Skeletal muscle satellite cell (primary cell): ENCODE data around the gene POLR1D. TPM values are rescaled to one million over a fixed set of nuclear protein-coding genes. Genes with fewer than 3 reads are reported as not detected.

ENCODE experiments used
- H3K27me3 ChIP-seq: 2 replicates; pipeline ENCODE4 v1.7.0; 2013; ENCODE audit warnings: low read length; ENCODE audit not compliant: control insufficient read depth, insufficient read depth
- H3K36me3 ChIP-seq: 2 replicates; pipeline ENCODE4 v1.7.0; 2013; ENCODE audit warnings: mild to moderate bottlenecking, control low read depth, low read length; ENCODE audit not compliant: insufficient read depth
- H3K4me1 ChIP-seq: 2 replicates; pipeline ENCODE4 v1.7.0; 2013; ENCODE audit warnings: low read length; ENCODE audit not compliant: control insufficient read depth, insufficient read depth
- H3K4me2 ChIP-seq: 2 replicates; pipeline ENCODE4 v1.7.0; 2013; ENCODE audit warnings: mild to moderate bottlenecking, low read length
- H3K4me3 ChIP-seq: 2 replicates; pipeline ENCODE4 v1.7.0; 2013; ENCODE audit warnings: low read length
- H3K9ac ChIP-seq: 2 replicates; pipeline ENCODE4 v1.7.0; 2013; ENCODE audit warnings: mild to moderate bottlenecking, low read depth, low read length, moderate library complexity
- H3K9me3 ChIP-seq: replicated peaks from 2 replicates; pipeline ENCODE4 v1.7.0; 2013; ENCODE audit warnings: mild to moderate bottlenecking, control low read depth, low read length
- total RNA-seq: library from RNA; depleted of rRNA; stranded (reverse); fragments of >200 nt; gene quantifications from 2 replicates; pipeline ENCODE4 v1.2.3, GENCODE V29; 2012; rRNA removed

POLR1D gene
- 90.0 and 90.9 TPM in 2 replicates for total RNA-seq

DNA sequence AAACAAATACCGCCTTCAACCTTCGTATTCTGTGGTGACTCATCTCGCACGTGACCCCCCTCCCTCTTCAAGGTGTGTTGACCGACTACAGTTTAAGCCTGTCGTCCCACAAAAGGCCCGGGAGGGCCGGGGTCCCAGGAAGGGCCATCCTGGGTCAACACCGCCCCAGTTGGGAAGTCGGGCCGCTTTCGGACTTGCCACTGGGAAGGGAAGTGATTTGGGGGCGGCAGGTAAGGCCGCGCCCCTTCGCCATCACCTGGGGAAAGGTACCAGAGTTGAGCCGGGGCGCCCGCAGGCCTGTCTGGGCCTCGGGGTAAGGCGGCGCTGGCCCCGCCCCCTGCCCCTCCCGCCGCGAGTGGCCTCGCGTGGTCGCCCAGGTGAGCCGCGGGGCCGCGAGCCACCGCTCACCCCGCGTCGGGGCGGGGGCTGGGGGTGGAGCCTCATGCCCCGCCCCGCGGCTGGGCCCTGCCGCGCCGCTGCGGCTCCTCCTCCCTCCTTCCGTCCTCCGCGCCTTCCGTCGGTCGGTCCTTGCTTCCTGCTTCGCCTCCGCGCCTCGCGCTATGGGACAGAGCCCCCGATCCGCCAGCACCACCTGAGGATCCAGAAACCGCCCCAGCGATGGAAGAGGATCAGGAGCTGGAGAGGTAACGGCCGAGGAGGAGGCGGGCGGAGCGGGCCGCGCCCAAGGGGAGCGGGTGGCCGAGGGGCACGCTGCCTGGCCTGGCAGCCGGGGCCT lies at the start of gene POLR1D:
Gene POLR1D (plus strand): TSS at position 527 of the 736 bp plus-strand sequence. CDS start 92 bp downstream, at position 619.
- H3K9me3 ChIP-seq, result no peaks in the 10 kb centered on the region
- peak within 1 kb of the TSS; percentile 98 for H3K4me2 ChIP-seq
- H3K9ac ChIP-seq, result peak within 1 kb of the TSS; percentile 94
- H3K4me1 ChIP-seq, result peaks cover 22% of the 10 kb centered on the region
- no peaks in the 10 kb centered on the region for H3K27me3 ChIP-seq
- H3K36me3 ChIP-seq, result peaks cover 18% of the 10 kb centered on the region
- H3K4me3 ChIP-seq, result peak within 1 kb of the TSS; percentile 97

DNA sequence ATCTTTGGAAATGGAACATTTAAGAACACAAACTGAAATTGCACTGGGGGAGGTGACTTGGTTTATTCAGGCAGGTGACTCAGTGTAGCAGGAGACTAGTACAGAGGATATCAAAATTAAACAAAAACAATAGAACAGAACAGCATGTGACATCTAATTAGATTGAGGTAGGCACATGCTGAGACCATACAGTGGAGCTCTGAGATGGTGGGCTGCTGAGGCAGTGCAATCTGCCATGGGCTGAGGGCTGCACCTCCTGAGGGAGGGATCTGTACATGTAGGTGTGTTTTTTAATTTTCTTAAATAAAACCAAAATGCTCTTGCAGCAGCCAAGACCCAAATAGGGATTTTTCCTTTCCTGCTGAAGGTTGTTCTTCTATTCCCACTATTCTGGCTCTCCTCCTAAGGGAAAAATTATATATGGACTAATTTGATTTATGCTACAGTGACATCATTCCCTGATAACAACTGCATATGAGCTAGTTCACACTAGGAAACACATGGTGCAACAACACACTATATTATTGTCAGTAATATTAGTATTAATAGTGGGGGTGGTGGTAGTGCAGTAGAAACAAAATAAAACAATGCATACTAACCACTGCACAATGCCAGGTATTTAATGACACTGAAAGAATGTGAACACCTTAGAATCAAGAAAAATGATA lies 49.3 kb upstream of the POLR1D start:
- H3K9me3 ChIP-seq, result no peaks in the 10 kb centered on the region
- H3K27me3 ChIP-seq, result no peaks in the 10 kb centered on the region
- H3K9ac ChIP-seq, result no peak overlapping the region
- H3K36me3 ChIP-seq, result peaks cover 6% of the 10 kb centered on the region
- peaks cover 23% of the 10 kb centered on the region for H3K4me1 ChIP-seq
- peak overlapping the region; percentile 22 for H3K4me2 ChIP-seq
- H3K4me3 ChIP-seq, result no peak overlapping the region

DNA sequence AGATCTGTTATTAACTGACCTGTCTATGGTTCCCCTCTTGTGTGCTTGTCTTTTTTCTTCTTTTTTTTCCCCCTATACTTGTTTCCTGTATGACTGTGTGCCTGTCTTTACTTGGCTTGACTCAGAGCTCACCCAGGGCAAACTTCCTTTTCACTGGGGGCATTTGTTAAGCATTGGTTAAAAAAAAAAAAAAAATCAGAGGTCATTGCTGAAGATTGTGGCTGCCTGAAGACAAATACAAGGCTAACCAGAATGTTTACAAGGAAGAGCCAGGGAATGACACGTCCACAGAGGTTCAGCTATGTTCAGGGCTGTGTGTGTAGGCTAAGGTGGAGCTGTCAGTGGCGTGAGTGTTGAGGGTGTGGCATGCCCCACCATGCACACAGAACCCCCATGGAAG lies 48.4 kb upstream of the POLR1D start:
- Histone ChIP-seq H3K9ac (no peak overlapping the region), H3K4me1 (peaks cover 24% of the 10 kb centered on the region), H3K27me3 (no peaks in the 10 kb centered on the region), H3K9me3 (no peaks in the 10 kb centered on the region), H3K4me2 (peak overlapping the region; percentile 42), H3K36me3 (peaks cover 2% of the 10 kb centered on the region), H3K4me3 (no peak overlapping the region)

GRCh38 chr13:27574661-27575060 lies 47.0 kb upstream of the POLR1D start:
- H3K4me1 ChIP-seq, result peaks cover 36% of the 10 kb centered on the region
- H3K9ac ChIP-seq, result no peak overlapping the region
- H3K4me3 ChIP-seq, result no peak overlapping the region
- H3K36me3 ChIP-seq, result no peaks in the 10 kb centered on the region
- no peaks in the 10 kb centered on the region for H3K27me3 ChIP-seq
- no peak overlapping the region for H3K4me2 ChIP-seq
- no peaks in the 10 kb centered on the region for H3K9me3 ChIP-seq

DNA sequence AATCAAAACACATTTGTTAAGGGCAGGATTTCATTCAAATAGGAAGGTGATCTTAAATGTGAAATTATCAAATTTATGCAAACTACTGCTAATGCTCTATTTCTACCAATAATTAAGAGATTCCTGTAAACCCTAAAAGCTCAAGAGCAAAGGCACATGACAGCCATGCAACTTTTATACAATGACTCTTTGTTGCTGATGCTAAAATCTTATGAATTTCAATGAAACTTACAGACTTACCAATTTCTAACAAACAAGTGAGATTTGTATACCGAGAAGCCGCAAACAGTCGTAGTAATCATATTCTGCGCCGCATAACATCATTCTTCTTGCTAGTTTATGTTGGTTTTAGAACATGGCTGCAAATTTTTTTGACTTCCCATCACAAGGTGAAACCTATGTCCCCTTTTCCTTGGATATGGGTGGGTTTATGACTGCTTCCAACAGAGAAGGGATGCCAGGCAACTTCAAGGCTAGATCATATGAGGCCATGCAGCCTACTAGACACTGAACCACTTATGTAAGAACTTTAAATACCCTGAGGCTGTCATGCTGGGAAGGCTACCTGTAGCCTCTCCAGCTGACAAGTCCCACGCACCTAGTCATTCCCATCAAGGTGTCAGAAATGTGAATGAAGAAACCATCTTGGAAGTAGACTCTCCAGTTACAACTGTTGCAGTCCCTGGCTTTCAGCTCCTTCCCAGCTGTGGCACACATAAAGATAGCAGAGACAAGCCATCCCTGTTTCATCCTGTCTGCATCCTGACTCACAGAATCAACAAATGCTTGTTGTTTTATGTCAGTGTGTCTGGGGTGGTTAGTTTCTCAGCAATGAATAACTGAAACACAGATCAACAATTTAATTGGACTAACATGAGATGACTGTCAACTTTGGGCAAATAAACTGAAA lies 43.3 kb upstream of the POLR1D start:
- peaks cover 18% of the 10 kb centered on the region for H3K4me1 ChIP-seq
- no peak overlapping the region for H3K4me3 ChIP-seq
- no peaks in the 10 kb centered on the region for H3K36me3 ChIP-seq
- peak overlapping the region; percentile 46 for H3K4me2 ChIP-seq
- no peaks in the 10 kb centered on the region for H3K27me3 ChIP-seq
- no peak overlapping the region for H3K9ac ChIP-seq
- no peaks in the 10 kb centered on the region for H3K9me3 ChIP-seq

GRCh38 chr13:27583645-27584044 lies 38.0 kb upstream of the POLR1D start:
- H3K36me3 ChIP-seq, result no peaks in the 10 kb centered on the region
- peaks cover 12% of the 10 kb centered on the region for H3K4me1 ChIP-seq
- no peaks in the 10 kb centered on the region for H3K9me3 ChIP-seq
- H3K9ac ChIP-seq, result no peak overlapping the region
- no peak overlapping the region for H3K4me3 ChIP-seq
- no peaks in the 10 kb centered on the region for H3K27me3 ChIP-seq
- H3K4me2 ChIP-seq, result peak overlapping the region; percentile 11

DNA sequence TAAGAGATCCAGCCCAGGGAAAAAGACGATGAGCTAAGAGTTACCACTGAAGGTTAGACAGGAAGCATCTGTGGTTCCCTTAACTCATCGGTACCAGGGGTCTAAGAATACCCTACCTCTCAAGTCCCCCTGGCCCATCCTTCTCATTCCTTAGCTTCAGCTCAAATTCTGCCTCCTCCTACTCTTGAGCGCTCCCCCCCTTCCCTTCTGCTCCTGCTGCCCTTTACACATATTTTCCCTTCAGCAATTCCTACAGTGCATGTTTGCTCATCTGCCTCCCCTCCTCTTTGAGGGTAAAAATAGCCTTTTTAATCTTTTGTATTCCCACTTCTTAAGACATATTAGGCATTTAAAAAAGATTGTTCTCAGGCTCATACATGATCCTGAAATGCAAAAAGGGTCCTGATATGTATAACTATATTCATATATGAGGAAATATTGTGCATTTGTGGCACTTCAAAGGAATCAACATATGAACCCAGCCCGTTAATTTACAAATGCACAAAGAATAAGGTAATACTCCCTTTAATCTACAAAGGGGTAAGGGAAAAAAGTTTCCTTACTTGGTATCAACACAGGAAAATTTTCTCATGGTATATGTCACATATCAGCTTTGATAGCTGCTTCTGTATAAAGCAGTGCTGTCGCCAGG lies 34.5 kb upstream of the POLR1D start:
- H3K4me3 ChIP-seq, result no peak overlapping the region
- no peak overlapping the region for H3K4me2 ChIP-seq
- H3K9me3 ChIP-seq, result no peaks in the 10 kb centered on the region
- no peaks in the 10 kb centered on the region for H3K36me3 ChIP-seq
- H3K4me1 ChIP-seq, result peaks cover 4% of the 10 kb centered on the region
- no peak overlapping the region for H3K9ac ChIP-seq
- H3K27me3 ChIP-seq, result no peaks in the 10 kb centered on the region

DNA sequence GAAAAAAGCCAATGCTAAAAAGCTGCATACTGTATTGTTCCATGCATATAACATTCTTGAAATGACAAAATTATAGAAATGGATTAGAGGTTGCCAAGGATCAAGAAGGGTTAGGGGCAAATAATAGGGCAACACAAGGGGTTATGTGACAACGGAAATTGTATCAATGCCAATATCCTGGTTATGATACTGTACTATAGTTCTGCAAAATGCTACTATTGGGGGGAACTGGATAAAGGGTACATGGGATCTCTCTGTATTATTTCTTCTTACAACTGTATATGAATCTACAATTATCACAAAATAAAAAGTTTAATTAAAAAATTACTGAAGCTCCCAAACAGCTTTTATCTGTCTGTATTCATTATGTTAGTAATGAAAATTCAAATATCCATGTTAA lies 33.3 kb upstream of the POLR1D start:
- no peaks in the 10 kb centered on the region for H3K36me3 ChIP-seq
- H3K9me3 ChIP-seq, result no peaks in the 10 kb centered on the region
- H3K4me3 ChIP-seq, result no peak overlapping the region
- H3K9ac ChIP-seq, result no peak overlapping the region
- no peaks in the 10 kb centered on the region for H3K27me3 ChIP-seq
- H3K4me2 ChIP-seq, result no peak overlapping the region
- peaks cover 3% of the 10 kb centered on the region for H3K4me1 ChIP-seq

DNA sequence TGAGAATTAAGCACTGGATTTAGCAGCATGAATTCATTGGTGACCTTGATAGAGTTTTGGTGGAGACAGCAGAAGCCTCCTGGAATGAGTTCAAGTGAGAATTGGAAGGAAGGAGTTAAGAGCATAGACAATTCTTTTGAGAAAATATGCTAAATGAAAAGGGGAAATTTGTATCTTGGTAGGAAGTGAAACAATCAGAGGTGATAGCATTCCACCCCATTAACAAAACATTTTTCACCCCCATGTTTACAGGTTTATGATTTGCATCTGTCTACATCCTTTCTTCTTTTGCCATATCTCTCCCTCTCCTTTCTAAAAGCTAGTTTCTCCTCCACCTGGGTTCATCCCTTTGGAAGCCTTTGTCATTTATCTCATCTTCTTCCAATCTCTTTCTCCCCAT lies 28.8 kb upstream of the POLR1D start:
- H3K4me1 ChIP-seq, result no peaks in the 10 kb centered on the region
- H3K4me2 ChIP-seq, result no peak overlapping the region
- no peaks in the 10 kb centered on the region for H3K27me3 ChIP-seq
- H3K9ac ChIP-seq, result no peak overlapping the region
- no peaks in the 10 kb centered on the region for H3K36me3 ChIP-seq
- H3K4me3 ChIP-seq, result no peak overlapping the region
- H3K9me3 ChIP-seq, result no peaks in the 10 kb centered on the region

DNA sequence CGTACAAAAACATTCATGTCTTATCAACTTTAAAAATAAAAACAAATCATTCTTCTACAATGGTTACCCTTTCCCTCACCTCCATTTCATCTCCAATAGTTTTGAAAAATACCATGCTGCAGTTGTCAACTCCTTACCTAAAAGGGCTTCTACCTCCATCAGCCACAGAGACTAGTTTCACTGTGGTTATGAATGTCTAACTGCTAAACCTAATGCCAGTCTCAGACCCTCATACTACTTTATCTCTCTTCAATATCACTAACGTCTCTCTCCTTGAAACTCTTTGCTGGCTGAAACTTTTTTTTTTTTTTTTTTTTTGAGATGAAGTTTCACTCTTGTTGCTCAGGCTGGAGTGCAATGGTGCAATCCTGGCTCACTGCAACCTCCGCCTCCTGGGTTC lies 28.4 kb upstream of the POLR1D start:
- no peak overlapping the region for H3K4me2 ChIP-seq
- H3K36me3 ChIP-seq, result no peaks in the 10 kb centered on the region
- H3K27me3 ChIP-seq, result no peaks in the 10 kb centered on the region
- H3K9ac ChIP-seq, result no peak overlapping the region
- no peak overlapping the region for H3K4me3 ChIP-seq
- H3K9me3 ChIP-seq, result no peaks in the 10 kb centered on the region
- H3K4me1 ChIP-seq, result no peaks in the 10 kb centered on the region
